Lower lobe of right lung (tissue), 2 donors: Measurements from ENCODE around the gene RPS6KA2. TPM values are rescaled to one million over a fixed set of nuclear protein-coding genes. Genes with fewer than 3 reads are reported as not detected.

ENCODE experiments used
- ATAC-seq, 2 donors: fragments of 200-7000 bp; cut with Tn5 transposase; one replicate each; pipeline ENCODE4 v1.9.1; 2020 to 2022; ENCODE audit warnings: mild to moderate bottlenecking in 2 of 2, moderate library complexity in 2 of 2
- DNase-seq: peaks from one replicate; pipeline ENCODE4 v3.0.0-alpha.2; 2020
- H3K27ac ChIP-seq: fragments of 200-600 bp; one replicate; pipeline ENCODE4 v1.8.0; 2022
- H3K27me3 ChIP-seq: fragments of 200-600 bp; one replicate; pipeline ENCODE4 v1.8.0; 2022; ENCODE audit warnings: low read depth
- H3K36me3 ChIP-seq: fragments of 200-600 bp; one replicate; pipeline ENCODE4 v1.8.0; 2022; ENCODE audit warnings: mild to moderate bottlenecking
- H3K4me1 ChIP-seq: fragments of 200-600 bp; one replicate; pipeline ENCODE4 v1.8.0; 2022
- H3K4me3 ChIP-seq: fragments of 200-600 bp; one replicate; pipeline ENCODE4 v1.8.0; 2022; ENCODE audit warnings: mild to moderate bottlenecking
- H3K9me3 ChIP-seq: fragments of 200-600 bp; one replicate; pipeline ENCODE4 v1.8.0; 2022
- intact Hi-C: fragments of 100-400 bp; cut with DNase I; formaldehyde crosslinking; loops from one replicate; pipeline ENCODE4 v1.11.0; 2022
- total RNA-seq: library from RNA; stranded (reverse); fragmentation: NEBNext Ultra II Directional; extraction: Animal tissue kit (Norgen Biotek cat#: 25700); gene quantifications from one replicate; pipeline ENCODE4 v1.2.1, GENCODE V29; 2021
- TF ChIP-seq, protein P1 (sequence below): fragments of 200-600 bp; IDR thresholded peaks from one replicate; pipeline ENCODE4 v1.8.0; 2022; ENCODE audit warnings: antibody characterized with exemption, mild to moderate bottlenecking
- donor health status: DM: no; HTN: yes; CAD: no; lungs with severe emphysema.

RPS6KA2 gene
- total RNA-seq, 1 donor from 2014 or later = 102 TPM

DNA sequence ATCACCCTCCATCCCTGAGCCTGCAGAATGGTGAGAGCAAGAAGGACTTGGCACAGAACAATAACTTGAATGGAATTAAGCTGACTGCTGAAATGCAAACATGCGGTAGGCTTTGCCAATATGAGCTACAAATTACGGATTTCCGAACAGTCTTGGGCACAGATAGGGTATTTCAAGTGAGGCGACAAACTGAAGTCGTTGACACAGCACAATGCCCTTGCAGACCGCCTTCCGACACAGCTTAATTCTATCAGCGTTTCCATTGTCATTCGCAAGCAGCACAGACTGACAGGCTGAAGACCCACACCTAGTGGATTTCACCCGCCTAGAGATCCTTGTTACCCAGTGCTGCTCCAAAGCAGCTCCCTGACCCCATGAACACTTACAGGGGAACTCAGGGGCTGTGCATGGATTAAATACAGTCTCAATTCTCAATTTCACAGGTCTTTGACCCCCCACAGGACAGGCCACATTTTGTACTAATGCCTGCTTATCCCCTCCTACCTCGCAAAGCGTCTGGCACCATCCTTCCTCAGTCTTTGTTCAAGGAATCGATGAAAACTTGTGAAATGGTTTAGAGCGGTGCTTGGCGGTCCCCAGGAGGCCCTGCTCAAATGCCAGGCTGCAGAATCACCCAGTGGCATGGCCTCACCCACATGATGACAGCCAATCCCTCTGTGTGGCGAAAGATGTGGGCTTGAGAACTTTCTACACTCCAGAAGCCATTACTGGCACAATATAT lies 75.1 kb downstream of the RPS6KA2 start:
- no peak overlapping the region for H3K4me3 ChIP-seq
- peaks cover 34% of the 10 kb centered on the region for H3K4me1 ChIP-seq
- peaks cover 2% of the 10 kb centered on the region for H3K36me3 ChIP-seq
- H3K27me3 ChIP-seq = no peaks in the 10 kb centered on the region
- no peaks in the 10 kb centered on the region for H3K9me3 ChIP-seq
- intact Hi-C loops = loop anchor here (10.0 kb wide), 1 partner anchor 73 kb away; the partner anchor contains the start of gene RPS6KA2
- H3K27ac ChIP-seq = no peak overlapping the region
- no peak for DNase-seq
- ATAC-seq = no peak
- TF ChIP-seq, protein P1, sequence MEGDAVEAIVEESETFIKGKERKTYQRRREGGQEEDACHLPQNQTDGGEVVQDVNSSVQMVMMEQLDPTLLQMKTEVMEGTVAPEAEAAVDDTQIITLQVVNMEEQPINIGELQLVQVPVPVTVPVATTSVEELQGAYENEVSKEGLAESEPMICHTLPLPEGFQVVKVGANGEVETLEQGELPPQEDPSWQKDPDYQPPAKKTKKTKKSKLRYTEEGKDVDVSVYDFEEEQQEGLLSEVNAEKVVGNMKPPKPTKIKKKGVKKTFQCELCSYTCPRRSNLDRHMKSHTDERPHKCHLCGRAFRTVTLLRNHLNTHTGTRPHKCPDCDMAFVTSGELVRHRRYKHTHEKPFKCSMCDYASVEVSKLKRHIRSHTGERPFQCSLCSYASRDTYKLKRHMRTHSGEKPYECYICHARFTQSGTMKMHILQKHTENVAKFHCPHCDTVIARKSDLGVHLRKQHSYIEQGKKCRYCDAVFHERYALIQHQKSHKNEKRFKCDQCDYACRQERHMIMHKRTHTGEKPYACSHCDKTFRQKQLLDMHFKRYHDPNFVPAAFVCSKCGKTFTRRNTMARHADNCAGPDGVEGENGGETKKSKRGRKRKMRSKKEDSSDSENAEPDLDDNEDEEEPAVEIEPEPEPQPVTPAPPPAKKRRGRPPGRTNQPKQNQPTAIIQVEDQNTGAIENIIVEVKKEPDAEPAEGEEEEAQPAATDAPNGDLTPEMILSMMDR = no peak

DNA sequence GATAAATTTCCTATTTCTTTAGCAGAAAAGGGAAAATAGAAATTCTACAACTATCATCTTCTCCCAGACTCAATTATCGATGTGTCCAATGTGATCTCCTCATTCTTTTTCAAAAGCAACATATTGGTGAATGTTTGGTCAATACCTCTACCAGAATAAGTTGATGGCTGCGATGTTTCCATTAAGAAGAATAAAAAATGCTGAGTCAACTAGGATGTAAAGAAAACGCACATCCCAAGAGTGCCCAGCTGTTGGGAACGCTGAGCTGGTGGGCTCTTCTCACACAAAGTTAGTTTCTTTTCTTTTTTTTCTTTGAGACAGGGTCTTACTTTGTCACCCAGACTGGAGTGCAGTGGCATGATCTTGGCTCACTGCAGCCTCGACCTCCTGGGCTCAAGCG lies 80.4 kb downstream of the RPS6KA2 start:
- Histone ChIP-seq H3K4me1 (peaks cover 18% of the 10 kb centered on the region), H3K27me3 (no peaks in the 10 kb centered on the region), H3K9me3 (no peaks in the 10 kb centered on the region), H3K27ac (no peak overlapping the region), H3K36me3 (peaks cover 18% of the 10 kb centered on the region), H3K4me3 (no peak overlapping the region)
- intact Hi-C loops = no loop called here
- no peak for ATAC-seq
- TF ChIP-seq, protein P1 = no peak
- no peak for DNase-seq

DNA sequence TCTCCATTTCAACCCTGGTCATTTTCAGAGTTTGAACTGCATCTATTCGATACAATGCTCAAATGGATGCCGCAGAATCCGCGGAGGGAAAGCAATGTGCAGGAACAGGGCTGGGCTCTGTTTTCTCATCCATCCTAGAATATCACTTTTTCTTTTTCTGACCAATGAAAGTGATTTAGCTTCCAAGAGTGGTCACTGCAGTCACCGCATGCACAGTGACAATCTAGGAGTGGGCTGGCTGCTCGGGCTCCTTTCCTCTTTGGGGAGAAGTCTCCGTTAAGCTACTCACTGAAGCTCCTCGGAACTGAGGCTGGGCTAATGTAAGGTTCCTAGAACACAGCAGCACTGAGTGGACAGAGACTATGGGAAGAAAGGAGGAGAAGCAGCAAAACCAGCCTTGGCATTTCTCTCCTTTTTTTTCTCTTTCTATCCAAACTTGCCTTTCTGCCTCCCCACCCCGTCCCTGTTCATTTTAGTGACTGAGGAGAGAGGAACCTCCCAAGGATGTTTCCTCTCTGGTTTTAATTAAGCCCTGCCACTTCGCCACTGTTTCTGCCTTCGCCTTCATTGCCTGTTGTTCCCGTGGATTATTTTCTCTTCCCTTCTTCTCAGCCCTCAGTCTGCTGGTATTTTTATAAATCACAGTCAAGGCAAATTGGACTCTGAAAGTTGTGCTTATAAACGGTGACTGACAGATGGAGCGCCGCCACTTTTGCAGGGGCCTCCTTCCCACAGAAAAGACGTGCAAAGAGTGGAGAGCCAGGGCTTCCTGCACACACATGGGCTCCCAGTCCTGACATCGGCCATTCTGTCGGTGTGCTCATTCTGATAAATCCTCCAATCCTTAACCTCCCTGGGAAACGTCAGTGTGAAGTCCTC lies 81.7 kb downstream of the RPS6KA2 start:
- no peak for ATAC-seq
- H3K4me3 ChIP-seq = no peak overlapping the region
- H3K36me3 ChIP-seq = peaks cover 18% of the 10 kb centered on the region
- H3K27me3 ChIP-seq = no peaks in the 10 kb centered on the region
- DNase-seq = no peak
- H3K9me3 ChIP-seq = no peaks in the 10 kb centered on the region
- TF ChIP-seq, protein P1 = no peak
- H3K27ac ChIP-seq = no peak overlapping the region
- peaks cover 31% of the 10 kb centered on the region for H3K4me1 ChIP-seq
- intact Hi-C loops = no loop called here

DNA sequence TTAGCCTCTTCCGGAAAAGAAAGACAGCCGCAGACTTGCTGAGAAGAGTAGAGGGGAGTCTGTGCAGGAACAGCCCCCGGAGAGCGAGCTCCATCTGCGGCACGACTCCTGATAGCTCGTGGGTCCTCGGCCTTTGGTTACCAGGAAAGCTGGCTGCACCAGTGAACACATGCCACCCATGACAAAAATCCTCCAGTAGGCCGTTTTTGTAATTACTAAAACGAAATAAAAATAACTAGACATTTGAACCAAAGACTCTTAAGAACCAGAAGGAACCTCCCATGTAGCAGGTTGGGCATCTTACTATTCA lies 82.8 kb downstream of the RPS6KA2 start:
- TF ChIP-seq, protein P1 = no peak
- no peak for DNase-seq
- no peaks in the 10 kb centered on the region for H3K27me3 ChIP-seq
- peaks cover 18% of the 10 kb centered on the region for H3K36me3 ChIP-seq
- intact Hi-C loops = no loop called here
- H3K9me3 ChIP-seq = no peaks in the 10 kb centered on the region
- no peak overlapping the region for H3K4me3 ChIP-seq
- ATAC-seq = no peak
- peaks cover 37% of the 10 kb centered on the region for H3K4me1 ChIP-seq
- H3K27ac ChIP-seq = no peak overlapping the region

DNA sequence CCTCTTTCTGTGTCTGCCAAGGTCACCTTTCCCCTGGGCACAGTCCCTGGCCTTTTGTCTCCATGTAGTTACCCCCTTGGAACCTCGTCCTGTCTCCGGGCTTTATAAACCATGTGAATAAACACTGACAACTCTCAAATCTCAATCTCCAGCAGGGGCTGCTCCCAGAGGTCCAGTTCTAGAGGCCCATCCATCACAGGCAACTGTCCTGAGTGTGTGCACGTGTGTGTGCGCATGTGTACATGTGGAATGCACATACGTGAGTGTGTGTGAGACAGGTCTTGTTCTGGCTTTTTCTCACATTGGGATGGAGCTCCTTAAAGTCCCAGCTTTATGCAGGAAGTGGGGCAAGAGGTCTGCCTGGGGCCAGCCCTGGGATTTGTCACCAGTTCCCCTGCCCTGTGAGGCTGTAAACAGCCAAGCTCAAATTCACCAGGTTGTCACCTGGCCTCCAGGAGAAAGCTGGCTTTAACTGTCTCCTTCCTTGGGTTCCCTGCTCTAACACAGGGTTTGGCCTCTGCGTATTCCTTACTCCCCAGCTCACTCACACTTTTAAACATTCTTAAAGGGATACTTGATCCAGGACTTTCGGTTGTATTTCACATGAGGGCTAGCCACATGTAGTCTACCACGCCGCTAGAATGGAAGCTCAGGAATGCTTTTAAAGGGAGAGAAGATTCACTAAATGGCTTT lies 83.3 kb downstream of the RPS6KA2 start:
- H3K4me1 ChIP-seq = peaks cover 37% of the 10 kb centered on the region
- H3K4me3 ChIP-seq = no peak overlapping the region
- H3K9me3 ChIP-seq = no peaks in the 10 kb centered on the region
- DNase-seq (no peak), ATAC-seq (no peak)
- intact Hi-C loops = no loop called here
- H3K27ac ChIP-seq = no peak overlapping the region
- TF ChIP-seq, protein P1 = no peak
- no peaks in the 10 kb centered on the region for H3K27me3 ChIP-seq
- peaks cover 18% of the 10 kb centered on the region for H3K36me3 ChIP-seq
